HL-60 (cell line): ENCODE data around the gene DIPK1A.

Source experiments
- DNase-seq, 2 experiments: peaks; one replicate each; pipeline ENCODE4 v3.0.0-alpha.2; 2010 to 2020; ENCODE audit warnings: low read depth in 1 of 2, low spot score in 1 of 2
- H3K27ac ChIP-seq: fragments of 250-450 bp; sonication (Bioruptor Pico); replicated peaks from 2 replicates; pipeline ENCODE4 v1.5.1; 2020; ENCODE audit warnings: mild to moderate bottlenecking, moderate library complexity
- H3K27me3 ChIP-seq: fragments of 250-450 bp; sonication (Bioruptor Pico); 2 replicates; pipeline ENCODE4 v1.5.1; 2021; ENCODE audit warnings: mild to moderate bottlenecking, moderate library complexity; ENCODE audit not compliant: insufficient read depth, poor library complexity, severe bottlenecking
- H3K4me3 ChIP-seq: replicated peaks from 2 replicates; pipeline ENCODE4 v1.5.1; 2011; ENCODE audit warnings: mild to moderate bottlenecking, control low read depth, low read length; ENCODE audit not compliant: insufficient read depth
- GABPA ChIP-seq: IDR thresholded peaks from 2 replicates; pipeline ENCODE4 v1.6.1; 2012; ENCODE audit warnings: low read depth
- POLR2AphosphoS5 ChIP-seq: IDR thresholded peaks from 2 replicates; pipeline ENCODE4 v1.6.1; 2012; ENCODE audit warnings: low read depth
- SPI1 ChIP-seq: IDR thresholded peaks from 2 replicates; pipeline ENCODE4 v1.6.1; 2012; ENCODE audit warnings: low read depth, mild to moderate bottlenecking, borderline replicate concordance
- TF ChIP-seq, protein P1 (sequence below): IDR thresholded peaks from one replicate; pipeline ENCODE4 v1.5.1; 2011; ENCODE audit warnings: low read length, control low read depth, inconsistent platforms; ENCODE audit not compliant: insufficient read depth
- TF ChIP-seq, protein P2 (sequence below): IDR thresholded peaks from 2 replicates; pipeline ENCODE4 v1.6.1; 2012; ENCODE audit warnings: low read depth; ENCODE audit not compliant: insufficient replicate concordance

The DIPK1A gene

DNA sequence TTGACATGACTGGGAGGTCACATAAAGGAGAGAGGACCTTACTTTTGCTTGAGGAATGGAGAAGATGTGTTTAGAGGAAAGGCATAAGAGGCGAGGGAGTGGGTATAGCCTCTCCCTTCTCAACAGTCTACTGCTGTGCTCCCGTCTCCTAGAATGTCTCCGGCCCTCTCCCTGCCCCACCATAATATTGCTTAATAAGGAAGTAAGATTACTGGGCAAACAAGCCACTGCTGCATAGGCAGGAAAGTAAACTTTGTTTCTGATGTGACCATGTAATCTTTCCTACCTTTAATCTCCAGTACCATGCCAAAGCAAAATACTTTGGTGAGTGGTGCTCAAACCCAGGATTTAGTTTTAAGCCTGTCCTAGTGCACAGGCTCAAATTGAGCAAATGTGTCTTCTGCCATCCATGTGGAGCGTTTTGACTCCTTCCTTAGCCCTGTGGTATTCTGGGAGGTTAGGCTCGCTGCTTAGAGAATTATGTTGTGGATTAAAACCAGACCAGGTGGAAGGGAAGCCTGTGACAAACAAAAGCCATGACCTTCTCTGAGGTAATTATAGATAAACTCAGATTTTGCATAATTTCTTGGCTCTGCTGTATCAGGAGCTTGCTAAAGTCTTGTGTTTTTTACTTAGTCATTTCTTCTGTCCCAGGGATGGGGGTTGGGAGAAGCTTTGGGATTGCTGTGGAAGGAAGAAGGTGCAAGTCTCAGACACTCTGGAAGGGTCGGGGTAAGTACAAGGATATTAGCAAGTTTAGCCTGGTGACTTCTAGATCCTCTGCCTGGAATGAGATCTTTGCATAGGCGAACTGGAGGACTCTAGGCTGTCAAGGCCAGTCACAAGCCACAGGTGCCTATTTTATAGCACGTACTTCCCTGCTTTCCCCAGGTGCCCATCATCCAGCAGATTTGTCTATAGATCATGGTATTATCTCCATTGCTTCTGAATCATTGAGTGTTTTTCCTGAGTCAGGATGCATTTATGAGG is 34.5 kb upstream of the DIPK1A start:
- H3K27me3 ChIP-seq = no peaks in the 10 kb centered on the region
- DNase-seq = peak in 1 of 2 experiments; percentile 20
- H3K4me3 ChIP-seq = no peak overlapping the region
- no peak for TF ChIP-seq POLR2AphosphoS5
- TF ChIP-seq, protein P1, sequence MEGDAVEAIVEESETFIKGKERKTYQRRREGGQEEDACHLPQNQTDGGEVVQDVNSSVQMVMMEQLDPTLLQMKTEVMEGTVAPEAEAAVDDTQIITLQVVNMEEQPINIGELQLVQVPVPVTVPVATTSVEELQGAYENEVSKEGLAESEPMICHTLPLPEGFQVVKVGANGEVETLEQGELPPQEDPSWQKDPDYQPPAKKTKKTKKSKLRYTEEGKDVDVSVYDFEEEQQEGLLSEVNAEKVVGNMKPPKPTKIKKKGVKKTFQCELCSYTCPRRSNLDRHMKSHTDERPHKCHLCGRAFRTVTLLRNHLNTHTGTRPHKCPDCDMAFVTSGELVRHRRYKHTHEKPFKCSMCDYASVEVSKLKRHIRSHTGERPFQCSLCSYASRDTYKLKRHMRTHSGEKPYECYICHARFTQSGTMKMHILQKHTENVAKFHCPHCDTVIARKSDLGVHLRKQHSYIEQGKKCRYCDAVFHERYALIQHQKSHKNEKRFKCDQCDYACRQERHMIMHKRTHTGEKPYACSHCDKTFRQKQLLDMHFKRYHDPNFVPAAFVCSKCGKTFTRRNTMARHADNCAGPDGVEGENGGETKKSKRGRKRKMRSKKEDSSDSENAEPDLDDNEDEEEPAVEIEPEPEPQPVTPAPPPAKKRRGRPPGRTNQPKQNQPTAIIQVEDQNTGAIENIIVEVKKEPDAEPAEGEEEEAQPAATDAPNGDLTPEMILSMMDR = no peak
- no peak for TF ChIP-seq GABPA
- no peak for TF ChIP-seq SPI1
- TF ChIP-seq, protein P2, sequence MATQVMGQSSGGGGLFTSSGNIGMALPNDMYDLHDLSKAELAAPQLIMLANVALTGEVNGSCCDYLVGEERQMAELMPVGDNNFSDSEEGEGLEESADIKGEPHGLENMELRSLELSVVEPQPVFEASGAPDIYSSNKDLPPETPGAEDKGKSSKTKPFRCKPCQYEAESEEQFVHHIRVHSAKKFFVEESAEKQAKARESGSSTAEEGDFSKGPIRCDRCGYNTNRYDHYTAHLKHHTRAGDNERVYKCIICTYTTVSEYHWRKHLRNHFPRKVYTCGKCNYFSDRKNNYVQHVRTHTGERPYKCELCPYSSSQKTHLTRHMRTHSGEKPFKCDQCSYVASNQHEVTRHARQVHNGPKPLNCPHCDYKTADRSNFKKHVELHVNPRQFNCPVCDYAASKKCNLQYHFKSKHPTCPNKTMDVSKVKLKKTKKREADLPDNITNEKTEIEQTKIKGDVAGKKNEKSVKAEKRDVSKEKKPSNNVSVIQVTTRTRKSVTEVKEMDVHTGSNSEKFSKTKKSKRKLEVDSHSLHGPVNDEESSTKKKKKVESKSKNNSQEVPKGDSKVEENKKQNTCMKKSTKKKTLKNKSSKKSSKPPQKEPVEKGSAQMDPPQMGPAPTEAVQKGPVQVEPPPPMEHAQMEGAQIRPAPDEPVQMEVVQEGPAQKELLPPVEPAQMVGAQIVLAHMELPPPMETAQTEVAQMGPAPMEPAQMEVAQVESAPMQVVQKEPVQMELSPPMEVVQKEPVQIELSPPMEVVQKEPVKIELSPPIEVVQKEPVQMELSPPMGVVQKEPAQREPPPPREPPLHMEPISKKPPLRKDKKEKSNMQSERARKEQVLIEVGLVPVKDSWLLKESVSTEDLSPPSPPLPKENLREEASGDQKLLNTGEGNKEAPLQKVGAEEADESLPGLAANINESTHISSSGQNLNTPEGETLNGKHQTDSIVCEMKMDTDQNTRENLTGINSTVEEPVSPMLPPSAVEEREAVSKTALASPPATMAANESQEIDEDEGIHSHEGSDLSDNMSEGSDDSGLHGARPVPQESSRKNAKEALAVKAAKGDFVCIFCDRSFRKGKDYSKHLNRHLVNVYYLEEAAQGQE = no peak
- no peak overlapping the region for H3K27ac ChIP-seq

DNA sequence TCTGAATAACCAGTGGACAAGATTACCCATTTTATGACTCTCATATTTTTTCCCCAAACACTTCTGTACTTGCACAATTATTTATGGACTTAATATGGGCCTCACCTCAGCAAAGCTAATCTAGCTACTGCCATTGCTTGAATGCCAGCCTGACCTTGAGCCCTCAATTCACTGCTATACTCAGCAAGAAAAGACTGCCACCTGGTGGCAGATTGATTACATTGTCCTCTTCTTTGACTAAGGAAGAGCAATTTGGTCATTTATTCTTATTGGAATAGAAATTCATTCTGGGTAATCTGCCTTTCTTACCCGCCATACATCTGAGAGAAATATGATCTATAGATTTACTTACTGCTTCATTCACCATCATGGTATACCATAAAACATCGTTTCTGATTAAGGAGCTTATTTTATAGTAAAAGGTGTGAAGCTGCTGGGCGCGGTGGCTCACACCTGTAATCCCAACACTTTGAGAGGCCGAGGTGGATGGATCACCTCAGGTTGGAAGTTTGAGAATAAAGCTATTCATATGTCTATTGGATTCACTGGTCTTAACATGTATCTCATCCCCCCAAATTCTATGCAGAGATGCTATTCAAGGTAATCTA is 32.9 kb upstream of the DIPK1A start:
- peak; percentile 31 to 68 for DNase-seq

DNA sequence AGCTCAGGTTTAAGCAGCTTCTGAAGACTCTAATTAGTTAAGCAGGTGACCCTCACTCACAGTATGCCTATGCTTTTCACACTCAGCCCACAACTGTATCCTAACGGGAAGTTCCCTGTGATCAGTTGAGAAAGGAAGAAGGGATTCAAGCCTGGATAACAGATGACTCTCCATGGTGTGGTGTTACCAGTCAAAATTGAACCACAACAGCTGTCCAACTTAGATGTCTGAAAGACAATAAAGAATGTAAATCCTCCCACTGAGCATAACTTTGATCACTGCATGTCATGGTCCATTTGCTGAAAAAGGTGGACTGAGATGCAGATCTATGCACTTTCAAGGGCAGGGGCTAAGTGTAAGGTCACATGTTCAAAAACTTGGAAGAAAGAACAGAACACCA is 32.3 kb upstream of the DIPK1A start:
- TF ChIP-seq POLR2AphosphoS5 (no peak), SPI1 (no peak), GABPA (no peak)
- TF ChIP-seq, protein P2 = no peak
- TF ChIP-seq, protein P1 = no peak
- DNase-seq = no peak
- no peaks in the 10 kb centered on the region for H3K27me3 ChIP-seq
- H3K27ac ChIP-seq = no peak overlapping the region
- H3K4me3 ChIP-seq = no peak overlapping the region

More for the DNA sequence above, 32.9 kb upstream of the DIPK1A start:
- Histone ChIP-seq H3K27ac (no peak overlapping the region), H3K4me3 (no peak overlapping the region), H3K27me3 (no peaks in the 10 kb centered on the region)
- TF ChIP-seq, protein P1 = peak; percentile 46
- TF ChIP-seq, protein P2 = no peak
